OCI-LY3 (cell line): ENCODE results near the gene ACTG1.

Experiments
- H2AFZ ChIP-seq: fragments of 200-600, 300-600 bp; shearing (Covaris generic); 2 replicates; pipeline ENCODE4 v1.6.0; 2014; ENCODE audit warnings: antibody characterized with exemption, low read depth, low read length
- H3K27ac ChIP-seq: fragments of 200-600, 300-600 bp; sonication (generic); 2 replicates; pipeline ENCODE4 v1.5.1; 2014; ENCODE audit warnings: mild to moderate bottlenecking, low read length, moderate library complexity, mixed read lengths
- H3K27me3 ChIP-seq: fragments of 200-600, 300-600 bp; sonication (generic); 2 replicates; pipeline ENCODE4 v1.6.1; 2014; ENCODE audit warnings: low read depth, low read length, mixed read lengths
- H3K36me3 ChIP-seq: fragments of 200-600, 300-600 bp; sonication (generic); replicated peaks from 2 replicates; pipeline ENCODE3; 2014; ENCODE audit warnings: low read depth, low read length, mixed read lengths
- H3K4me1 ChIP-seq: fragments of 300-600, 200-600 bp; sonication (generic); 2 replicates; pipeline ENCODE4 v1.6.1; 2014; ENCODE audit warnings: low read length, mixed read lengths
- H3K4me2 ChIP-seq: fragments of 200-600, 300-600 bp; sonication (generic); 2 replicates; pipeline ENCODE4 v1.6.1; 2014; ENCODE audit warnings: low read length, mixed read lengths
- H3K4me3 ChIP-seq: fragments of 300-600, 200-600 bp; sonication (generic); 2 replicates; pipeline ENCODE4 v1.5.1; 2014; ENCODE audit warnings: antibody characterized with exemption, mild to moderate bottlenecking, low read length, moderate library complexity
- H3K79me2 ChIP-seq: fragments of 300-600, 200-600 bp; shearing (Covaris generic); 2 replicates; pipeline ENCODE4 v1.6.1; 2014; ENCODE audit warnings: mild to moderate bottlenecking, low read length, mixed read lengths
- H3K9ac ChIP-seq: fragments of 300-600, 200-600 bp; shearing (Covaris generic); 2 replicates; pipeline ENCODE4 v1.6.0; 2014; ENCODE audit warnings: mild to moderate bottlenecking, low read length, moderate library complexity
- H3K9me3 ChIP-seq: fragments of 200-600, 300-600 bp; shearing (Covaris generic); 2 replicates; pipeline ENCODE4 v1.6.1; 2014; ENCODE audit warnings: low read length, mixed read lengths; ENCODE audit not compliant: insufficient read depth
- H4K20me1 ChIP-seq: fragments of 200-600, 300-600 bp; sonication (generic); 2 replicates; pipeline ENCODE4 v1.6.1; 2016; ENCODE audit warnings: low read length, mixed read lengths; ENCODE audit not compliant: insufficient read depth
- CTCF ChIP-seq: fragments of 200-600, 300-600 bp; sonication (generic); IDR thresholded peaks from 2 replicates; pipeline ENCODE4 v1.5.1; 2014; ENCODE audit warnings: antibody characterized with exemption, low read length, low read depth
- EZH2phosphoT487 ChIP-seq: fragments of 200-600 bp; shearing (Covaris generic); IDR thresholded peaks from 2 replicates; pipeline ENCODE4 v1.6.1; 2018; ENCODE audit warnings: antibody characterized with exemption, mixed run types, low read depth

ACTG1 gene

DNA sequence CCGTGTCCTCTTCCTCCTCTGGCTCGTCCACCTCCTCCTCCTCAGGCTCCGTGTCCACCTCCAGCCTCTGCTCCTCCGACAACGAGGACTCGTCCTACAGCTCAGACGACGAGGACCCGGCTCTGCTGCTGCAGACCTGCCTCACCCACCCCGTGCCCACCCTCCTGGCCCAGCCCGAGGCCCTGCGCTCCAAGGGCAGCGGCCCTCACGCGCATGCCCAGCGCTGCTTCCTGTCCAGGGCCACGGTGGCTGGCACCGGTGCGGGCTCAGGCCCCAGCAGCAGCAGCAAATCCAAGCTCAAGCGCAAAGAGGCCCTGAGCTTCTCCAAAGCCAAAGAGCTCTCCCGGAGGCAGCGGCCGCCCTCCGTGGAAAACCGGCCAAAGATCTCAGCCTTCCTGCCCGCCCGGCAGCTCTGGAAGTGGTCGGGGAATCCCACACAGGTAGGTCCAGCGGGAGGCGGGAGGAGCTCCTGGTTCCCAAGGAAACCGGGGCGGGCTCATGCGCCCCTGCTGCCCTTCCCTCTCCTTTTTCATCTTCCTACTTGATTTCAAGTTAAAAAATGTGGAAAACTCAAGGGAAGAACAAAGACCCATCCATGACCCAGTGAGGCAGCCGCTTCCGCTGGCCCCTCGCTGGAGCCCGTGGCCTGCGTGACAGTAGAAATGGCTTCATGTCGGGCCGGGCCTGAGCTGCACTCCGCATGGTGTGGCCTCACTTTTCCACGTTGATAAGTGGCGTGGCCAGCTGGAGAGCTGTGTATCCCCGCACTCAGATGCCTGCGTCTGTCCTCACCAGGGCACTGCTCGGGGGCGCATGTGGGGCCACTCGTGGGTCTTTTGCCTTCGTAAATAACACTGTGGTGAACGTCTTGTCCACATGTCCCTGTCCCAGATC is 50.7 kb downstream of the ACTG1 start:
- H4K20me1 ChIP-seq: no peaks in the 10 kb centered on the region
- no peaks in the 10 kb centered on the region for H3K36me3 ChIP-seq
- H2AFZ ChIP-seq: no peak overlapping the region
- H3K4me3 ChIP-seq: no peak overlapping the region
- no peak overlapping the region for H3K4me2 ChIP-seq
- H3K9ac ChIP-seq: no peak overlapping the region
- H3K79me2 ChIP-seq: no peaks in the 10 kb centered on the region
- H3K4me1 ChIP-seq: no peaks in the 10 kb centered on the region
- no peaks in the 10 kb centered on the region for H3K9me3 ChIP-seq
- TF ChIP-seq EZH2phosphoT487: no peak
- TF ChIP-seq CTCF: no peak
- no peaks in the 10 kb centered on the region for H3K27me3 ChIP-seq
- no peak overlapping the region for H3K27ac ChIP-seq

GRCh38 chr17:81460856-81461460 is 51.6 kb downstream of the ACTG1 start:
- no peaks in the 10 kb centered on the region for H4K20me1 ChIP-seq
- H3K27me3 ChIP-seq: no peaks in the 10 kb centered on the region
- H3K9me3 ChIP-seq: no peaks in the 10 kb centered on the region
- no peaks in the 10 kb centered on the region for H3K4me1 ChIP-seq
- no peaks in the 10 kb centered on the region for H3K36me3 ChIP-seq
- no peaks in the 10 kb centered on the region for H3K79me2 ChIP-seq
- TF ChIP-seq CTCF: no peak
- no peak for TF ChIP-seq EZH2phosphoT487
- no peak overlapping the region for H2AFZ ChIP-seq
- no peak overlapping the region for H3K4me2 ChIP-seq
- no peak overlapping the region for H3K9ac ChIP-seq
- H3K27ac ChIP-seq: no peak overlapping the region
- no peak overlapping the region for H3K4me3 ChIP-seq
